SK-N-SH treated with all-trans-retinoic acid at 6 μM for 48 hours (cell line): ENCODE measurements around the gene BAX.

Source experiments
- ISL1 ChIP-seq: fragments of 250-450 bp; sonication (Bioruptor Pico); IDR thresholded peaks from 2 replicates; pipeline ENCODE4 v2.1.2; 2022; ENCODE audit warnings: mild to moderate bottlenecking, moderate library complexity
- OSR1 ChIP-seq: fragments of 250-450 bp; sonication (Bioruptor Pico); IDR thresholded peaks from 2 replicates; pipeline ENCODE4 v1.8.0; 2022; ENCODE audit warnings: moderate library complexity, mild to moderate bottlenecking, inconsistent platforms
- RARB ChIP-seq: fragments of 250-450 bp; sonication (Bioruptor Pico); IDR thresholded peaks from 2 replicates; pipeline ENCODE4 v1.8.0; 2021; ENCODE audit warnings: mild to moderate bottlenecking, moderate library complexity
- SNAI2 ChIP-seq: fragments of 250-450 bp; sonication (Bioruptor Pico); IDR thresholded peaks from 2 replicates; pipeline ENCODE4 v1.5.0; 2020; ENCODE audit warnings: mild to moderate bottlenecking, moderate library complexity
- TCF4 ChIP-seq: fragments of 250-450 bp; sonication (Bioruptor Pico); IDR thresholded peaks from 2 replicates; pipeline ENCODE4 v1.8.0; 2021; ENCODE audit warnings: mild to moderate bottlenecking, moderate library complexity, borderline replicate concordance
- TOX ChIP-seq: fragments of 250-450 bp; sonication (Bioruptor Pico); IDR thresholded peaks from 2 replicates; pipeline ENCODE4 v1.8.0; 2021; ENCODE audit warnings: mild to moderate bottlenecking, moderate library complexity, borderline replicate concordance
- ZFP3 ChIP-seq: fragments of 250-450 bp; sonication (Bioruptor Pico); IDR thresholded peaks from 2 replicates; pipeline ENCODE4 v1.5.0; 2020; ENCODE audit warnings: mild to moderate bottlenecking, moderate library complexity
- ZFP30 ChIP-seq: fragments of 450-650 bp; formaldehyde crosslinking; IDR thresholded peaks from 2 replicates; pipeline ENCODE4 v1.5.0; 2022; ENCODE audit warnings: mild to moderate bottlenecking, moderate library complexity
- TF ChIP-seq, protein P1 (sequence below): fragments of 250-450 bp; sonication (Bioruptor Pico); IDR thresholded peaks from 2 replicates; pipeline ENCODE4 v1.8.0; 2020; ENCODE audit warnings: mild to moderate bottlenecking, moderate library complexity, borderline replicate concordance
- TF ChIP-seq, protein P2 (sequence below): fragments of 250-450 bp; sonication (Bioruptor Pico); IDR thresholded peaks from 2 replicates; pipeline ENCODE4 v1.5.0; 2020; ENCODE audit warnings: mild to moderate bottlenecking, moderate library complexity
- TF ChIP-seq, protein P3 (sequence below): fragments of 250-450 bp; sonication (Bioruptor Pico); IDR thresholded peaks from 2 replicates; pipeline ENCODE4 v1.5.1; 2021; ENCODE audit warnings: mild to moderate bottlenecking, moderate library complexity
- TF ChIP-seq, protein P4 (sequence below): fragments of 250-450 bp; sonication (Bioruptor Pico); IDR thresholded peaks from 2 replicates; pipeline ENCODE4 v1.5.1; 2020; ENCODE audit warnings: low read depth, mild to moderate bottlenecking, moderate library complexity

DNA sequence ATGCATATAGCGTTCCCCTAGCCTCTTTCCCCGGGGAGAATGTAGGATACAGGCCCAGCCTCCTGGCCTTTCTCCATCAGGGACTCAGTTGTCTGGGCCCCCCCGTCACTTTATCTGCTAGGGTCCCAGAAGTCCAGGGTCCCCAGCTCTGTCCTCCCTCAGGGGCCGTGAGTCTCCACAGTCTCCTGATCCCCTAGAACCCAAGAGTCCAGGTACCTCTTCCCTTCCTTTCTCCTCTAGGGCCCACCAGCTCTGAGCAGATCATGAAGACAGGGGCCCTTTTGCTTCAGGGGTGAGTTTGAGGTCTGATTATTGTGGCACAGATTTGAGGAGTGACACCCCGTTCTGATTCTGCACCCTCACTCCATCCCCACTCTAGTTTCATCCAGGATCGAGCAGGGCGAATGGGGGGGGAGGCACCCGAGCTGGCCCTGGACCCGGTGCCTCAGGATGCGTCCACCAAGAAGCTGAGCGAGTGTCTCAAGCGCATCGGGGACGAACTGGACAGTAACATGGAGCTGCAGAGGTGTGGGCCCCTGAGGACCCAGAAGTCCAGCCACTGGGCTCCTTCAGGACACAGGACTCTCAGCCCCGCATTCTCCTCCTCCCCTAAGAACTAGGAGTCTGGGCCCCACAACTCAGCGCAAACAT, 758 bp downstream of the BAX start:
- TF ChIP-seq, protein P1, sequence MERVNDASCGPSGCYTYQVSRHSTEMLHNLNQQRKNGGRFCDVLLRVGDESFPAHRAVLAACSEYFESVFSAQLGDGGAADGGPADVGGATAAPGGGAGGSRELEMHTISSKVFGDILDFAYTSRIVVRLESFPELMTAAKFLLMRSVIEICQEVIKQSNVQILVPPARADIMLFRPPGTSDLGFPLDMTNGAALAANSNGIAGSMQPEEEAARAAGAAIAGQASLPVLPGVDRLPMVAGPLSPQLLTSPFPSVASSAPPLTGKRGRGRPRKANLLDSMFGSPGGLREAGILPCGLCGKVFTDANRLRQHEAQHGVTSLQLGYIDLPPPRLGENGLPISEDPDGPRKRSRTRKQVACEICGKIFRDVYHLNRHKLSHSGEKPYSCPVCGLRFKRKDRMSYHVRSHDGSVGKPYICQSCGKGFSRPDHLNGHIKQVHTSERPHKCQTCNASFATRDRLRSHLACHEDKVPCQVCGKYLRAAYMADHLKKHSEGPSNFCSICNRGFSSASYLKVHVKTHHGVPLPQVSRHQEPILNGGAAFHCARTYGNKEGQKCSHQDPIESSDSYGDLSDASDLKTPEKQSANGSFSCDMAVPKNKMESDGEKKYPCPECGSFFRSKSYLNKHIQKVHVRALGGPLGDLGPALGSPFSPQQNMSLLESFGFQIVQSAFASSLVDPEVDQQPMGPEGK: no peak
- TF ChIP-seq, protein P2, sequence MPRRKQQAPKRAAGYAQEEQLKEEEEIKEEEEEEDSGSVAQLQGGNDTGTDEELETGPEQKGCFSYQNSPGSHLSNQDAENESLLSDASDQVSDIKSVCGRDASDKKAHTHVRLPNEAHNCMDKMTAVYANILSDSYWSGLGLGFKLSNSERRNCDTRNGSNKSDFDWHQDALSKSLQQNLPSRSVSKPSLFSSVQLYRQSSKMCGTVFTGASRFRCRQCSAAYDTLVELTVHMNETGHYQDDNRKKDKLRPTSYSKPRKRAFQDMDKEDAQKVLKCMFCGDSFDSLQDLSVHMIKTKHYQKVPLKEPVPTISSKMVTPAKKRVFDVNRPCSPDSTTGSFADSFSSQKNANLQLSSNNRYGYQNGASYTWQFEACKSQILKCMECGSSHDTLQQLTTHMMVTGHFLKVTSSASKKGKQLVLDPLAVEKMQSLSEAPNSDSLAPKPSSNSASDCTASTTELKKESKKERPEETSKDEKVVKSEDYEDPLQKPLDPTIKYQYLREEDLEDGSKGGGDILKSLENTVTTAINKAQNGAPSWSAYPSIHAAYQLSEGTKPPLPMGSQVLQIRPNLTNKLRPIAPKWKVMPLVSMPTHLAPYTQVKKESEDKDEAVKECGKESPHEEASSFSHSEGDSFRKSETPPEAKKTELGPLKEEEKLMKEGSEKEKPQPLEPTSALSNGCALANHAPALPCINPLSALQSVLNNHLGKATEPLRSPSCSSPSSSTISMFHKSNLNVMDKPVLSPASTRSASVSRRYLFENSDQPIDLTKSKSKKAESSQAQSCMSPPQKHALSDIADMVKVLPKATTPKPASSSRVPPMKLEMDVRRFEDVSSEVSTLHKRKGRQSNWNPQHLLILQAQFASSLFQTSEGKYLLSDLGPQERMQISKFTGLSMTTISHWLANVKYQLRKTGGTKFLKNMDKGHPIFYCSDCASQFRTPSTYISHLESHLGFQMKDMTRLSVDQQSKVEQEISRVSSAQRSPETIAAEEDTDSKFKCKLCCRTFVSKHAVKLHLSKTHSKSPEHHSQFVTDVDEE (CRISPR knock-in tag): no peak
- TF ChIP-seq TOX (no peak), ZFP3 (CRISPR knock-in tag) (no peak), TCF4 (CRISPR knock-in tag) (no peak), RARB (CRISPR knock-in tag) (no peak), OSR1 (CRISPR knock-in tag) (no peak), ZFP30 (CRISPR knock-in tag) (no peak), ISL1 (no peak), SNAI2 (CRISPR knock-in tag) (no peak)
- TF ChIP-seq, protein P3, sequence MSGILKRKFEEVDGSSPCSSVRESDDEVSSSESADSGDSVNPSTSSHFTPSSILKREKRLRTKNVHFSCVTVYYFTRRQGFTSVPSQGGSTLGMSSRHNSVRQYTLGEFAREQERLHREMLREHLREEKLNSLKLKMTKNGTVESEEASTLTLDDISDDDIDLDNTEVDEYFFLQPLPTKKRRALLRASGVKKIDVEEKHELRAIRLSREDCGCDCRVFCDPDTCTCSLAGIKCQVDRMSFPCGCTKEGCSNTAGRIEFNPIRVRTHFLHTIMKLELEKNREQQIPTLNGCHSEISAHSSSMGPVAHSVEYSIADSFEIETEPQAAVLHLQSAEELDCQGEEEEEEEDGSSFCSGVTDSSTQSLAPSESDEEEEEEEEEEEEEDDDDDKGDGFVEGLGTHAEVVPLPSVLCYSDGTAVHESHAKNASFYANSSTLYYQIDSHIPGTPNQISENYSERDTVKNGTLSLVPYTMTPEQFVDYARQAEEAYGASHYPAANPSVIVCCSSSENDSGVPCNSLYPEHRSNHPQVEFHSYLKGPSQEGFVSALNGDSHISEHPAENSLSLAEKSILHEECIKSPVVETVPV (CRISPR knock-in tag): no peak
- TF ChIP-seq, protein P4, sequence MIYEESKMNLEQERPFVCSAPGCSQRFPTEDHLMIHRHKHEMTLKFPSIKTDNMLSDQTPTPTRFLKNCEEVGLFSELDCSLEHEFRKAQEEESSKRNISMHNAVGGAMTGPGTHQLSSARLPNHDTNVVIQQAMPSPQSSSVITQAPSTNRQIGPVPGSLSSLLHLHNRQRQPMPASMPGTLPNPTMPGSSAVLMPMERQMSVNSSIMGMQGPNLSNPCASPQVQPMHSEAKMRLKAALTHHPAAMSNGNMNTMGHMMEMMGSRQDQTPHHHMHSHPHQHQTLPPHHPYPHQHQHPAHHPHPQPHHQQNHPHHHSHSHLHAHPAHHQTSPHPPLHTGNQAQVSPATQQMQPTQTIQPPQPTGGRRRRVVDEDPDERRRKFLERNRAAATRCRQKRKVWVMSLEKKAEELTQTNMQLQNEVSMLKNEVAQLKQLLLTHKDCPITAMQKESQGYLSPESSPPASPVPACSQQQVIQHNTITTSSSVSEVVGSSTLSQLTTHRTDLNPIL (CRISPR knock-in tag): no peak
